Keratinocyte (primary cell): ENCODE measurements around the gene KIF18B.

ENCODE experiments used
- EZH2 ChIP-seq: IDR thresholded peaks from one replicate; pipeline ENCODE4 v1.6.1; 2012; ENCODE audit warnings: inconsistent platforms, mild to moderate bottlenecking, low read length, moderate library complexity
- TF ChIP-seq, protein P1 (sequence below), 3 experiments: IDR thresholded peaks in 1 of 3; conservative IDR thresholded peaks in 1 of 3; optimal IDR thresholded peaks in 1 of 3; 2 replicates in 2 of 3; 3 replicates in 1 of 3; pipeline versions ENCODE3 to v1.5.1; 2011; ENCODE audit warnings: low read length in 3 of 3, mild to moderate bottlenecking in 3 of 3, moderate library complexity in 2 of 3, control low read depth in 1 of 3, inconsistent platforms in 1 of 3; ENCODE audit not compliant: insufficient read depth in 2 of 3; ENCODE audit errors: extremely low read depth in 1 of 3

DNA sequence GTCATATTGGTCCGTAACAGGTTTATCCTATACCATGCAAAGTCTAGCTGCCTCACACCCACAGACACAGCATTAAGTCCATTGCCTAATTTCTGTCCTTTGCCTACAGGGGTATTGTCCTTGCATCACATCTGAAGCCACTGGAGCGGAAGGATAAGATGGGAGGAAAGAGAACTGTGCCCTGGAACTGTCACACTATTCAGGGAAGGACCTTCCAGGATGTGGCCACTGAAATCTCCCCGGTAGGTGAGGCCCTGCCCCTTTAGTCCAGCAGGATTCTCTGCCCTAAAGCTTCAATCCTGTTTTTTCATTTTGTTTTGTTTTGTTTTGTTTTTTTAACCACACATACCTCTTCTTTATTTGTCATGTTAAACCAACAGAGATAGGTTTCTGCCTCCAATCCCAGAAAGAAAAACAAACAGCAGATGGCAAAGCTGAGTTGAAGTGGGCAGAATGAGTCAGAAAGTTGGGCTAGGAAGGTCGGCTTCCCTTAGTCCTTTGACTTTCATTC is 46.1 kb downstream of the KIF18B start:
- TF ChIP-seq, protein P1, sequence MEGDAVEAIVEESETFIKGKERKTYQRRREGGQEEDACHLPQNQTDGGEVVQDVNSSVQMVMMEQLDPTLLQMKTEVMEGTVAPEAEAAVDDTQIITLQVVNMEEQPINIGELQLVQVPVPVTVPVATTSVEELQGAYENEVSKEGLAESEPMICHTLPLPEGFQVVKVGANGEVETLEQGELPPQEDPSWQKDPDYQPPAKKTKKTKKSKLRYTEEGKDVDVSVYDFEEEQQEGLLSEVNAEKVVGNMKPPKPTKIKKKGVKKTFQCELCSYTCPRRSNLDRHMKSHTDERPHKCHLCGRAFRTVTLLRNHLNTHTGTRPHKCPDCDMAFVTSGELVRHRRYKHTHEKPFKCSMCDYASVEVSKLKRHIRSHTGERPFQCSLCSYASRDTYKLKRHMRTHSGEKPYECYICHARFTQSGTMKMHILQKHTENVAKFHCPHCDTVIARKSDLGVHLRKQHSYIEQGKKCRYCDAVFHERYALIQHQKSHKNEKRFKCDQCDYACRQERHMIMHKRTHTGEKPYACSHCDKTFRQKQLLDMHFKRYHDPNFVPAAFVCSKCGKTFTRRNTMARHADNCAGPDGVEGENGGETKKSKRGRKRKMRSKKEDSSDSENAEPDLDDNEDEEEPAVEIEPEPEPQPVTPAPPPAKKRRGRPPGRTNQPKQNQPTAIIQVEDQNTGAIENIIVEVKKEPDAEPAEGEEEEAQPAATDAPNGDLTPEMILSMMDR (optimal IDR thresholded peaks at IDR 0.05 in 1 of 3, IDR thresholded peaks at IDR 0.05 in 1 of 3, conservative IDR thresholded peaks at IDR 0.05 in 1 of 3; ENCODE audit: extremely low read depth in 1 of 3, insufficient read depth in 2 of 3, low read length in 3 of 3), result peak in 1 of 3 experiments; percentile 32
- TF ChIP-seq EZH2, result no peak
